HL-60/S4 treated with phorbol 12-myristate 13-acetate at 8.2 ng/mL for 4 days and 3 days (cell line): Measurements from ENCODE around the gene TBK1.
"Not testable (repeated sequence)": the region's sequence is repeated elsewhere in the genome, so short reads cannot be mapped to it uniquely, and the experiment has no call there.

Experiments used
- in situ Hi-C: fragments of 300-500 bp; cut with MboI; formaldehyde crosslinking; loops from 2 replicates; pipeline ENCODE4 v1.15.0; 2022; ENCODE audit warnings: low sequenced_read_pairs

The TBK1 gene

DNA sequence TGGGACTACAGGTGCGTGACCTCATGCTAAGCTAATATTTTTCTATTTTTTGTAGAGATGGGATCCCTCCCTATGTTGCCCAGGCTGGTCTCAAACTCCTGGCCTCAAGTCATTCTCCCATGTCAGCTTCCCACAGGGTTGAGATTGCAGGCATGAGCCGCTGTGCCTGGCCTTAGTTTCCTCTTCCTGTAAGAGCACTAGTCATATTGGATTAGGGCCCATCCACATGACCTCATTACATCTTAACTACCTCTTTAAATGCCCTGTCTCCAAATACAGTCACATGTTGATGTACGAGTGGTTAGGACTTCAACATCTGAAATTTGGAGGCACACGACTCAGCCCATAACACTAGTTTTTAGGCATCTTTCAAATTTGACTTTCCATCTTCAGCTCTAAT lies 86.2 kb downstream of the TBK1 start:
- in situ Hi-C loops, result no loop called here

DNA sequence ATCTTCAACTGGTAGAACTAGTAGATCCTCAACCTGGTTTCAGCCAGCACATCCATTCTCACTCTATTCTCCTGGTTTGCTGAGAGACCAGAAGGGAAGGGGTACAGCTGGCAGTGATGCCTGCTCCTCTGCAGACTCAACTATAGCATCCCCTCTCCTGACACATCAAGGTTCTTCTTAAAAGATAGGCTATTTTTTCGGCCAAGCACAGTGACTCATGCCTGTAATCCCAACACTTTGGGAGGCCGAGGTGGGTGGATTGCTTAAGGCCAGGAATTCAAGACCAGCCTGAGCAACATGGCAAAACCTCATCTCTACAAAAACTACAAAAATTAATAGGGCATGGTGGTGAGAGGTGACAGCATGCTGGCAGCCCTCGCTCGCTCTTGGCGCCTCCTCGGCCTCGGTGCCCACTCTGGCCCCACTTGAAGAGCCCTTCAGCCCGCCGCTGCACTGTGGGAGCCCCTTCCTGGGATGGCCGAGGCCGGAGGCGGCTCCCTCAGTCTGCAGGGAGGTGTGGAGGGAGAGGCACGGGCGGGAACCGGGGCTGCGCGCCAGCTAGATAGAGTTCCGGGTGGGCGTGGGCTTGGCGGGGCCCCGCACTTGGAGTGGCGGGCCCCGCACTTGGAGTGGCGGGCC lies 90.6 kb downstream of the TBK1 start:
- in situ Hi-C loops, result not testable (repeated sequence)

DNA sequence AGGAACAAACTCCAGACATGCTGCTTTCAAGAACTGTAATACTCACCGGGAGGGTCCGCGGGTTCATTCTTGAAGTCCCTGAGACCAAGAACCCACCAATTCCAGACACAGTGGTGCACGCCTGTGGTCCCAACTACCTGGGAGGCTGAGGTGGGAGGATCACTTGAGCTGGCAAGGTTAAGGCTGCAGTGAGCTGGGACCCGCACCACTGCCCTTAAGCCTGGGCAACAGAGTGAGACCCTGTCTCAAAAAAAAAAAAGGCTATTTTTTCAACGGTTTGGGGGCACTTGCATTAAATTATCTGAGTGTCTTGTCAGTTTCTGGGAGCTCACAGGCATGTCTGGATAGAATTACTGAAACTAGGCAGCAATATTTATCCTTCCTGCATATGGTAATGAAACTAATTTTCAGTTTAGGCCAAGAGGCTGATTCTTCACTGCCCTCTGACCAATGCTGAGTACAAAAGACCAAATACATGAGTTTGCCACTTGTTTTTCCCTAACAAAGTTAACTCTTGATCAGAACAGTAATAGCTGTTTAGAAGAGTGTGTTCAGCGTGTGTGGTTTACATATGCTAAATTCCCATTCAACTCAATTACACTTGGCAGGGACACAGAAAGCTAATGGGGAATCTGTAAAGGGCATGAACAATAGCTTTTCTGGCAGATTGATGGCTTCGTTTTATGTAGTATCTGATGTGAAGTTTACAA lies 92.6 kb downstream of the TBK1 start:
- in situ Hi-C loops, result no loop called here

DNA sequence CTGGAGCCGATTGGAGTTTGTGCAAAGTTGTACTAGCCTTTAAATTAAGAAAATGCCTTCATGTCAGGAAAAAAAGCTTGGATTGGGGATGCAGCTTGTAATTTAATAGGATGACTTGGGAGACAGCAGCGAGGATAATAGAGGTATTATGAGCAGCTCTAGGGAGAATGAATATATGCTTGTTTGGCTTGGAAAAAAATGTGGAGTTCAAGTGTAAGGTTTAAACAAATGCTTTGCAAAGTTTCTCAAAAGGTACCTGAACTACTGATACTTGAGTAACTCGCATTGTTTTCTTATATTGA lies 93.1 kb downstream of the TBK1 start:
- in situ Hi-C loops, result no loop called here

DNA sequence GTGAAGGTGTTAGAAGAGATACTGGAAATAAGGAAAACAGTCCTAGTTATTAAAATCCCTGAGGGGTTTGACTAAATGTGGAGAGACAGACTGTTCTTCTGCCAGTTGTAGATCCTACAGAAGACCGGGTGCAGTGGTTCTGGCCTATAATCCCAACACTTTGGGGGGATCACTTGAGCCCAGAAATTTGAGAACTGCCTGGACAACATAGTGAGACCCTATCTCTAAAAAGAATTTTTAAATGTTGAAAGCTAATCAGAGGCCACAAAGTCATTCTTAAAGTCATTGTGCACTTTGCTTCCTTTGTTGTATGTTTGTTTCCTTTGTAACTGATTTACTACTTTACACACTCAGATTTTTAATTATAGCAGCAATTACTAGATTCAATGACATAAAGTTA lies 97.2 kb downstream of the TBK1 start:
- in situ Hi-C loops, result no loop called here

DNA sequence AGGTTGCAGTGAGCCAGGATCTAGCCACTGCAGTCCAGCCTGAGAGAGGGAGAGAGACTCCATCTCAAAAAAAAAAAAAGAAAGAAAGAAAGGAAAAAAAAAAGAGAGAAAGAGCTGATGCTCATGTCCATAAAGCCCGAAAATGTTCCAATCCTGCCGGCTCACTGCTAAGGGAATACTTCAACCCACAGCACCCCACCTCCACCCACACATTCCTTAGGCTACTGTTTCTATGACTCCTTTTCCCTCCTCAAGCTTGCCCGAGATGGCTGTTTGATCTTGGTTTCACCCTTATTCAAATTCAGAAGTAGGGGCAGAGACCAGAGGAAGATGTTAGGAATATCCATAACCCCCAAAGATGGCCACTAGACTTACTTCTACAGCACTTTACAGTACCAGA lies 98.8 kb downstream of the TBK1 start:
- in situ Hi-C loops, result loop anchor here (25.0 kb wide), 1 partner anchor 137 kb away; no protein-coding TSS in a partner anchor

DNA sequence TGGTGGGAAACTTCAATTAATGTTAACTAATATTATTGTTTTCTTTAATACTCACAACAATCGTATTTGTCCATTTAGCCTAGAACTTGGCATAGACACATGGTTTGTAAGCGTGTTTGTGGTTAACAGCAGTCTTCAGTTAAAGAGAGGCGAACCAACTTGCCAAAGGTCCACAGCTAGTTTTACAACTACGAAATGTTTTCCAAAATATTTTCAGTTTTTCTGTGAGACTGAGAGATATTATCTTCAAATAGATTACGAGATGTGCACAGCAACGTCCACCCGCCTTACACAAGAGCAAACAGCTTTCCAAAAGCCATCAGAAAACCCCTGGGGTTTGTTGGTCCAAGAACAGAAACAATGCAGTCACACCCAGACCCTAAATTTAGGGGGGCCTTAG lies 99.8 kb downstream of the TBK1 start:
- in situ Hi-C loops, result loop anchor here (25.0 kb wide), 1 partner anchor 136 kb away; no protein-coding TSS in a partner anchor
